SK-N-SH (cell line): ENCODE data around the gene SUPT3H. TPM values are rescaled to one million over a fixed set of nuclear protein-coding genes. Genes with fewer than 3 reads are reported as not detected.

Source experiments
- CTCF ChIA-PET: fragments of 300-600, 350-600 bp; formaldehyde crosslinking; extraction: SDS; loops from one replicate; lab custom pipeline; 2021; lab: Yijun Ruan, JAX
- POLR2A ChIA-PET: fragments of 350-600 bp; sonication (Branson Sonifier 250); formaldehyde crosslinking; extraction: SDS; loops from one replicate; lab custom pipeline; 2020; ENCODE audit warnings: antibody characterized with exemption, inconsistent platforms; lab: Yijun Ruan, JAX
- DNase-seq: peaks from one replicate; pipeline ENCODE4 v3.0.0; 2012
- H2AFZ ChIP-seq: fragments of 200-600 bp; sonication (generic); 2 replicates; pipeline ENCODE4 v1.8.1; 2016; ENCODE audit warnings: antibody characterized with exemption, mild to moderate bottlenecking, low read depth
- H3F3A ChIP-seq: fragments of 200-600 bp; sonication (generic); replicated peaks from 2 replicates; pipeline ENCODE3; 2016; ENCODE audit warnings: antibody characterized with exemption, mild to moderate bottlenecking; ENCODE audit not compliant: insufficient read depth
- H3K27ac ChIP-seq, 2 experiments: fragments of 200-500 bp in 1 of 2; fragments of 200-600 bp in 1 of 2; sonication (Bioruptor generic) in 1 of 2; sonication (generic), shearing (Covaris generic) in 1 of 2; 2 replicates each; pipeline versions ENCODE4 v1.5.1 to v1.6.1; 2014 to 2016; ENCODE audit warnings: low read depth in 2 of 2, inconsistent platforms in 1 of 2, low read length in 1 of 2, mild to moderate bottlenecking in 1 of 2, mixed read lengths in 1 of 2
- H3K27me3 ChIP-seq: fragments of 200-600 bp; sonication (generic), shearing (Covaris generic); 2 replicates; pipeline ENCODE4 v1.6.1; 2016; ENCODE audit warnings: mixed run types; ENCODE audit not compliant: insufficient read depth
- H3K36me3 ChIP-seq, 2 experiments: fragments of 200-500 bp in 1 of 2; fragments of 200-600 bp in 1 of 2; sonication (Bioruptor generic) in 1 of 2; sonication (generic) in 1 of 2; replicated peaks in 1 of 2; 2 replicates each; pipeline versions ENCODE3 to v1.5.1; 2014 to 2016; ENCODE audit warnings: low read length in 1 of 2, mild to moderate bottlenecking in 1 of 2; ENCODE audit not compliant: insufficient read depth in 2 of 2, control insufficient read depth in 1 of 2
- H3K4me1 ChIP-seq, 2 experiments: fragments of 200-500 bp in 1 of 2; fragments of 200-600 bp in 1 of 2; sonication (Bioruptor generic) in 1 of 2; sonication (generic), shearing (Covaris generic) in 1 of 2; 2 replicates each; pipeline versions ENCODE4 v1.5.1 to v1.6.1; 2014 to 2016; ENCODE audit warnings: low read depth in 1 of 2, low read length in 1 of 2, mixed run types in 1 of 2; ENCODE audit not compliant: insufficient read depth in 2 of 2, control insufficient read depth in 1 of 2
- H3K4me2 ChIP-seq: fragments of 200-600 bp; sonication (generic), shearing (Covaris generic); 2 replicates; pipeline ENCODE4 v1.6.1; 2017; ENCODE audit warnings: mixed run types
- H3K4me3 ChIP-seq, 2 experiments: fragments of 200-500 bp in 1 of 2; fragments of 200-600 bp in 1 of 2; sonication (Bioruptor generic) in 1 of 2; sonication (generic), shearing (Covaris generic) in 1 of 2; 2 replicates each; pipeline versions ENCODE4 v1.5.1 to v1.8.1; 2014 to 2016; ENCODE audit warnings: low read depth in 2 of 2, inconsistent platforms in 1 of 2, low read length in 1 of 2, mild to moderate bottlenecking in 1 of 2, mixed read lengths in 1 of 2, moderate library complexity in 1 of 2
- H3K79me2 ChIP-seq: fragments of 200-600 bp; sonication (generic); 2 replicates; pipeline ENCODE4 v1.8.1; 2017; ENCODE audit warnings: mild to moderate bottlenecking; ENCODE audit not compliant: insufficient read depth
- H3K9ac ChIP-seq: fragments of 200-600 bp; sonication (generic); 2 replicates; pipeline ENCODE4 v1.6.1; 2017; ENCODE audit warnings: mixed run types
- H3K9me2 ChIP-seq: fragments of 200-600 bp; sonication (generic); 2 replicates; pipeline ENCODE4 v1.6.1; 2017; ENCODE audit warnings: mixed run types
- H3K9me3 ChIP-seq: fragments of 200-600 bp; sonication (generic); 2 replicates; pipeline ENCODE4 v1.6.1; 2017; ENCODE audit warnings: mixed run types, mild to moderate bottlenecking, moderate library complexity
- H4K20me1 ChIP-seq: fragments of 200-600 bp; sonication (generic); 2 replicates; pipeline ENCODE4 v1.6.1; 2017; ENCODE audit warnings: mild to moderate bottlenecking, mixed run types; ENCODE audit not compliant: insufficient read depth
- CHD2 ChIP-seq: fragments of 150-350 bp; IDR thresholded peaks from 2 replicates; pipeline ENCODE4 v1.6.1; 2018; ENCODE audit warnings: low read length; ENCODE audit not compliant: partially characterized antibody
- ELF1 ChIP-seq: IDR thresholded peaks from 2 replicates; pipeline ENCODE4 v1.4.0; 2012
- FOSL2 ChIP-seq: IDR thresholded peaks from 2 replicates; pipeline ENCODE4 v1.4.0; 2012; ENCODE audit warnings: low read depth, mild to moderate bottlenecking, moderate library complexity, borderline replicate concordance
- FOXJ3 ChIP-seq: sonication (generic); formaldehyde crosslinking; IDR thresholded peaks from 2 replicates; pipeline ENCODE4 v1.5.1; 2020; ENCODE audit warnings: mild to moderate bottlenecking, missing genetic modification reagents
- FOXM1 ChIP-seq: IDR thresholded peaks from 2 replicates; pipeline ENCODE4 v1.4.0; 2012; ENCODE audit warnings: low read depth, mild to moderate bottlenecking
- GABPA ChIP-seq: IDR thresholded peaks from 2 replicates; pipeline ENCODE4 v1.4.0; 2012; ENCODE audit warnings: low read depth, mild to moderate bottlenecking
- JUND ChIP-seq: IDR thresholded peaks from 2 replicates; pipeline ENCODE4 v1.4.0; 2012
- MXI1 ChIP-seq: IDR thresholded peaks from 2 replicates; pipeline ENCODE4 v1.6.1; 2012; ENCODE audit warnings: mild to moderate bottlenecking, low read depth, low read length, improper control_type of control experiment
- NRF1 ChIP-seq: IDR thresholded peaks from 2 replicates; pipeline ENCODE4 v1.6.1; 2012; ENCODE audit warnings: low read depth, mild to moderate bottlenecking, low read length
- POLR2AphosphoS5 ChIP-seq: IDR thresholded peaks from 2 replicates; pipeline ENCODE4 v1.6.1; 2012; ENCODE audit warnings: low read depth, low read length
- RAD21 ChIP-seq: IDR thresholded peaks from 2 replicates; pipeline ENCODE4 v1.6.1; 2012; ENCODE audit warnings: mild to moderate bottlenecking, low read length
- RFX5 ChIP-seq: IDR thresholded peaks from 2 replicates; pipeline ENCODE4 v1.6.1; 2012; ENCODE audit warnings: mild to moderate bottlenecking, improper control_type of control experiment, low read length
- SIN3A ChIP-seq: IDR thresholded peaks from 2 replicates; pipeline ENCODE4 v1.6.1; 2012; ENCODE audit warnings: low read depth, mild to moderate bottlenecking, low read length, moderate library complexity, borderline replicate concordance
- SMC3 ChIP-seq: IDR thresholded peaks from 2 replicates; pipeline ENCODE4 v1.6.1; 2012; ENCODE audit warnings: low read depth, low read length, improper control_type of control experiment
- TAF1 ChIP-seq: IDR thresholded peaks from 2 replicates; pipeline ENCODE4 v1.6.1; 2012; ENCODE audit warnings: low read depth, mild to moderate bottlenecking, low read length, moderate library complexity, borderline replicate concordance
- TCF12 ChIP-seq: IDR thresholded peaks from 2 replicates; pipeline ENCODE4 v1.4.0; 2012
- TEAD4 ChIP-seq: IDR thresholded peaks from 2 replicates; pipeline ENCODE4 v1.4.0; 2012; ENCODE audit warnings: mild to moderate bottlenecking, borderline replicate concordance; ENCODE audit not compliant: insufficient read depth
- WGBS: methylation state at CpG from one replicate; pipeline ENCODE4 v1.1.6; 2017; ENCODE audit warnings: low lambda C conversion rate; 5-methylcytosine and 5-hydroxymethylcytosine counted together
- polyA plus RNA-seq, 3 experiments: library from polyadenylated mRNA; depleted of rRNA; stranded (reverse); fragments of >200 nt; gene quantifications; 2 replicates each; pipeline ENCODE4 v1.2.3, GENCODE V29; 2012
- TF ChIP-seq, protein P1 (sequence below): IDR thresholded peaks from 2 replicates; pipeline ENCODE4 v1.4.0; 2012; ENCODE audit warnings: low read depth
- TF ChIP-seq, protein P2 (sequence below): fragments of 150-350 bp; IDR thresholded peaks from 2 replicates; pipeline ENCODE4 v1.6.1; 2017; ENCODE audit warnings: antibody characterized with exemption, low read length, low read depth, borderline replicate concordance
- TF ChIP-seq, protein P3 (sequence below): IDR thresholded peaks from 2 replicates; pipeline ENCODE4 v1.4.0; 2012; ENCODE audit warnings: low read depth, borderline replicate concordance
- TF ChIP-seq, protein P4 (sequence below): fragments of 200-600 bp; sonication (generic); IDR thresholded peaks from 2 replicates; pipeline ENCODE4 v1.6.1; 2017; ENCODE audit warnings: antibody characterized with exemption, mild to moderate bottlenecking, moderate library complexity
- TF ChIP-seq, protein P5 (sequence below): fragments of 150-350 bp; IDR thresholded peaks from 2 replicates; pipeline ENCODE4 v1.6.1; 2016; ENCODE audit warnings: mild to moderate bottlenecking, low read depth, low read length

SUPT3H gene
- polyA plus RNA-seq, 1 of the 3 experiments (the other 2 are of a cell fraction): 10.9 TPM

DNA sequence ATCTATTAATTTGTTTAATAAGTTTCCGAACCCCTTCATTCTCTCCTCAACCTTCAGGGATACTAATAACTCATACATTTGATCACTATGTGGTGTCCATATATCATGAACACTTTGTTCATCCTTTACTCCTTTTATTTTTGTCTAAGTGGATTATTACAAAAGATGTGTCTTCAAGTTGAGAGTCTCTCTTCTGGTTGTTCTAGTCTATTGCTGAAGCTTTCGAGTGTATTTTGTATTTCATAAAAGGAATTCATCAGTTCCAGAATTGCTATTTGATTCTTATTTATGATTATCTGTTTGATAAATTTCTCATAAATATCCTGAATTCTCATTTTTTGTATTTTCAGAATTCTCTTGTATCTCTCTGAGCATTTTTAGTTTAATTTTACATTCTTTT lies 146.1 kb downstream of the SUPT3H start:
- Histone ChIP-seq H2AFZ (no peak overlapping the region), H3K9ac (no peak overlapping the region), H3F3A (no peaks in the 10 kb centered on the region), H4K20me1 (no peaks in the 10 kb centered on the region), H3K27ac (no peak overlapping the region), H3K27me3 (no peaks in the 10 kb centered on the region), H3K4me1 (no peaks in the 10 kb centered on the region; a peak in 1 of 4 replicates), H3K9me2 (no peaks in the 10 kb centered on the region), H3K4me3 (no peak overlapping the region), H3K36me3 (no peaks in the 10 kb centered on the region), H3K9me3 (peaks cover 5% of the 10 kb centered on the region; the same call in 1 of the 2 replicates), H3K79me2 (no peaks in the 10 kb centered on the region), H3K4me2 (no peak overlapping the region)
- POLR2A ChIA-PET: no interaction called here
- CTCF ChIA-PET: no interaction called here
- WGBS: 94% methylated on average over 2 of the region's 2 CpGs
- TF ChIP-seq CHD2 (no peak), MXI1 (no peak), TEAD4 (no peak), TCF12 (no peak), TAF1 (no peak), JUND (no peak)
- TF ChIP-seq, protein P1, sequence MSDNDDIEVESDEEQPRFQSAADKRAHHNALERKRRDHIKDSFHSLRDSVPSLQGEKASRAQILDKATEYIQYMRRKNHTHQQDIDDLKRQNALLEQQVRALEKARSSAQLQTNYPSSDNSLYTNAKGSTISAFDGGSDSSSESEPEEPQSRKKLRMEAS: no peak
- TF ChIP-seq, protein P2, sequence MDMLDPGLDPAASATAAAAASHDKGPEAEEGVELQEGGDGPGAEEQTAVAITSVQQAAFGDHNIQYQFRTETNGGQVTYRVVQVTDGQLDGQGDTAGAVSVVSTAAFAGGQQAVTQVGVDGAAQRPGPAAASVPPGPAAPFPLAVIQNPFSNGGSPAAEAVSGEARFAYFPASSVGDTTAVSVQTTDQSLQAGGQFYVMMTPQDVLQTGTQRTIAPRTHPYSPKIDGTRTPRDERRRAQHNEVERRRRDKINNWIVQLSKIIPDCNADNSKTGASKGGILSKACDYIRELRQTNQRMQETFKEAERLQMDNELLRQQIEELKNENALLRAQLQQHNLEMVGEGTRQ: no peak
- TF ChIP-seq, protein P3, sequence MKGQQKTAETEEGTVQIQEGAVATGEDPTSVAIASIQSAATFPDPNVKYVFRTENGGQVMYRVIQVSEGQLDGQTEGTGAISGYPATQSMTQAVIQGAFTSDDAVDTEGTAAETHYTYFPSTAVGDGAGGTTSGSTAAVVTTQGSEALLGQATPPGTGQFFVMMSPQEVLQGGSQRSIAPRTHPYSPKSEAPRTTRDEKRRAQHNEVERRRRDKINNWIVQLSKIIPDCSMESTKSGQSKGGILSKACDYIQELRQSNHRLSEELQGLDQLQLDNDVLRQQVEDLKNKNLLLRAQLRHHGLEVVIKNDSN: no peak
- DNase-seq: no peak

DNA sequence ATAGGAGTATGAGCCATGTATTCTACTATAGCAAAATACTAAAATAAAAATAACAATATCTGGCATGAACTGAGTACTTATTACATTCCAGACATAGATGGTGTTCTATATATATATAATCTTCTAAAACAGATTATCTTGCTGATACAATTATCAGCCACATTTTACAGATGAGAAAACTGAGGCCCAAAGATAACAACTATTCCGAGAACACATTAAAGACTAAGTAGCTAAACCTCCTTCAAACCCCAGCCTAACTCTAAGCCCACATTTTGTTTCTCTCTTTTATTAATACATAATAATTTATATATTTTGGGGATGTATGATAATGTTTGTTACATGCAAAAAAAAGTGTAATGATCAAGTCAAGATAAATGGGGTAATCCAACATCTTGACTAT lies 148.3 kb downstream of the SUPT3H start:
- POLR2A ChIA-PET: no interaction called here
- CTCF ChIA-PET: no interaction called here
- TF ChIP-seq NRF1: no peak
- TF ChIP-seq SMC3: no peak
- TF ChIP-seq GABPA: no peak
- no peak for TF ChIP-seq FOXM1
- TF ChIP-seq, protein P1: no peak
- TF ChIP-seq, protein P4, sequence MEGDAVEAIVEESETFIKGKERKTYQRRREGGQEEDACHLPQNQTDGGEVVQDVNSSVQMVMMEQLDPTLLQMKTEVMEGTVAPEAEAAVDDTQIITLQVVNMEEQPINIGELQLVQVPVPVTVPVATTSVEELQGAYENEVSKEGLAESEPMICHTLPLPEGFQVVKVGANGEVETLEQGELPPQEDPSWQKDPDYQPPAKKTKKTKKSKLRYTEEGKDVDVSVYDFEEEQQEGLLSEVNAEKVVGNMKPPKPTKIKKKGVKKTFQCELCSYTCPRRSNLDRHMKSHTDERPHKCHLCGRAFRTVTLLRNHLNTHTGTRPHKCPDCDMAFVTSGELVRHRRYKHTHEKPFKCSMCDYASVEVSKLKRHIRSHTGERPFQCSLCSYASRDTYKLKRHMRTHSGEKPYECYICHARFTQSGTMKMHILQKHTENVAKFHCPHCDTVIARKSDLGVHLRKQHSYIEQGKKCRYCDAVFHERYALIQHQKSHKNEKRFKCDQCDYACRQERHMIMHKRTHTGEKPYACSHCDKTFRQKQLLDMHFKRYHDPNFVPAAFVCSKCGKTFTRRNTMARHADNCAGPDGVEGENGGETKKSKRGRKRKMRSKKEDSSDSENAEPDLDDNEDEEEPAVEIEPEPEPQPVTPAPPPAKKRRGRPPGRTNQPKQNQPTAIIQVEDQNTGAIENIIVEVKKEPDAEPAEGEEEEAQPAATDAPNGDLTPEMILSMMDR: no peak
- no peak for TF ChIP-seq RFX5
- no peak for TF ChIP-seq FOSL2
- TF ChIP-seq FOXJ3 (CRISPR knock-in tag): no peak
- TF ChIP-seq MXI1: no peak
- no peak for TF ChIP-seq CHD2
- TF ChIP-seq RAD21: no peak
- TF ChIP-seq TAF1: no peak
- TF ChIP-seq SIN3A: no peak
- TF ChIP-seq, protein P5, sequence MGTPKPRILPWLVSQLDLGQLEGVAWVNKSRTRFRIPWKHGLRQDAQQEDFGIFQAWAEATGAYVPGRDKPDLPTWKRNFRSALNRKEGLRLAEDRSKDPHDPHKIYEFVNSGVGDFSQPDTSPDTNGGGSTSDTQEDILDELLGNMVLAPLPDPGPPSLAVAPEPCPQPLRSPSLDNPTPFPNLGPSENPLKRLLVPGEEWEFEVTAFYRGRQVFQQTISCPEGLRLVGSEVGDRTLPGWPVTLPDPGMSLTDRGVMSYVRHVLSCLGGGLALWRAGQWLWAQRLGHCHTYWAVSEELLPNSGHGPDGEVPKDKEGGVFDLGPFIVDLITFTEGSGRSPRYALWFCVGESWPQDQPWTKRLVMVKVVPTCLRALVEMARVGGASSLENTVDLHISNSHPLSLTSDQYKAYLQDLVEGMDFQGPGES: no peak
- no peak for TF ChIP-seq ELF1
- TF ChIP-seq, protein P3: no peak
- no peak for TF ChIP-seq POLR2AphosphoS5
- no peak for TF ChIP-seq JUND

More for the DNA sequence above, 148.3 kb downstream of the SUPT3H start:
- H3F3A ChIP-seq: no peaks in the 10 kb centered on the region
- no peaks in the 10 kb centered on the region; a peak in 1 of 4 replicates for H3K4me1 ChIP-seq
- H4K20me1 ChIP-seq: no peaks in the 10 kb centered on the region
- H3K9me2 ChIP-seq: no peaks in the 10 kb centered on the region
- no peaks in the 10 kb centered on the region for H3K27me3 ChIP-seq
- H3K4me2 ChIP-seq: no peak overlapping the region
- H3K36me3 ChIP-seq: no peaks in the 10 kb centered on the region
- no peak overlapping the region for H2AFZ ChIP-seq
- DNase-seq: no peak
- H3K9me3 ChIP-seq: peaks cover 5% of the 10 kb centered on the region; the same call in 1 of the 2 replicates
- no peaks in the 10 kb centered on the region for H3K79me2 ChIP-seq
- WGBS: 93% methylated on average over 1 of the region's 1 CpG
- H3K27ac ChIP-seq: no peak overlapping the region
- H3K9ac ChIP-seq: no peak overlapping the region
- no peak overlapping the region for H3K4me3 ChIP-seq
